HUDEP-2 (cell line): ENCODE results near the gene FEZF2.
A peak's percentile ranks its signal among the peaks of the same experiment; 100 is the strongest.

Experiments used
- DNase-seq, 76 experiments: peaks; one replicate each; lab custom pipeline; 2025; ENCODE audit not compliant: unreplicated experiment in 76 of 76; lab: John Stamatoyannopoulos, UW

Gene FEZF2

DNA sequence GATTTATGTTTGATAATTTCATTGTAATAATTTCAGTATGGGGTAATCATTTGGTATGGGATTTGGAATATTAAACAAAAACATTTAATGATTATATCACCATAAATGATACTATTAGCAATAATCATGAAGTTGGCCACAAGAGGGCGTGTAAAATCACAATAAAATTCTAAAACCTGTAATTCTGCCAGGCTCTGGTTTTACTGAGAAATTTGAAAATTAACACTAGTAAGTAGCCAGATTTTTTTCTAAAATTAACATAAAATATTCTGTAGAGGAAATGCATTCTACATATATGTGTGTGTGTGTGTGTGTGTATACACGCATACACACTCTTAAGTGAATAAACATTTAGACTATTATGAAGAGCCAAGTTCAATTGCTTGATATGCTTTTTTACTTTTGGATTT, 40.5 kb downstream of the FEZF2 start:
- peak in 3 of 76 experiments; percentile 1 to 13 (median 11) for DNase-seq

- DNase-seq, result no peak
Measured at GRCh38 chr3:62332017-62332416, 41.3 kb downstream of the FEZF2 start.

- no peak for DNase-seq
Measured at GRCh38 chr3:62329971-62330370, 43.4 kb downstream of the FEZF2 start.

DNA sequence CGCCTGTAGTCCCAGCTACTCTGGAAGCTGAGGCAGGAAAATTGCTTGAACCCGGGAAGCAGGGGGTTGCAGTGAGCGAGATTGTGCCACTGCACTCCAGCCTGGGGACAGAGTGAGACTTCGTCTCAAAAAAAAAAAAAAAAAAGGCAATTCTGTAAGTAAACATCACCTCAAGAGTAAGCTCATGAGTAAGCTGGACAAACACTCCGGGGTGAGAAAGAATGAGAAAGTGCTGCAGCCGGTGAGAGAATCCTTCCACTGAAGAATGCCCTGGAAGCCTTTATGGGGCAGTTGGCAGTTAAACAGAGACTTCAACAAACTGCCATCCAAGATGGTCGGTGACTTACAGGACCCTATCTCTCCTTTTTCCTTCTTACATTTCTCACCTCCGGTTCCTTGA, 47.5 kb downstream of the FEZF2 start:
- no peak for DNase-seq

DNA sequence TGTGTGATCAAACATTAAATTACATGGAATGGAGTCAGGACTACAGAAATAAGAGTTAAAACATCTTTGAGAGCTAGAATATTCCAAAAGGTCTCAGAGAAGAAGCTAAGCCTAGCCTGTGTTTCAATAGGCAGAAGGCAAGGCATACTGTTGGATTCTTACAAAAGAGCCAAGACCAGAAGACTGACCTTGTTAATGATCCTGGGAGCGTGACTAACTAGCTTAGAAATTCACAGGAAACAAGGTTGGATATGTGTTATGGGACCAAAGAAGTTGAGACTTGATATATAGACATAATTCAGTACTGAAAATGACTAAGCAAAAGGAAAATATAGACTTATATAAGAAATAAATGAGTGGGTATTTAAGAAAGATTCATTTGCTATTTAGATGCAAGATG, 50.1 kb downstream of the FEZF2 start:
- no peak for DNase-seq
